ENCODE measurements around the gene SEM1.
"Not testable (repeated sequence)": the region's sequence is repeated elsewhere in the genome, so short reads cannot be mapped to it uniquely, and the experiment has no call there.

Gene SEM1

DNA sequence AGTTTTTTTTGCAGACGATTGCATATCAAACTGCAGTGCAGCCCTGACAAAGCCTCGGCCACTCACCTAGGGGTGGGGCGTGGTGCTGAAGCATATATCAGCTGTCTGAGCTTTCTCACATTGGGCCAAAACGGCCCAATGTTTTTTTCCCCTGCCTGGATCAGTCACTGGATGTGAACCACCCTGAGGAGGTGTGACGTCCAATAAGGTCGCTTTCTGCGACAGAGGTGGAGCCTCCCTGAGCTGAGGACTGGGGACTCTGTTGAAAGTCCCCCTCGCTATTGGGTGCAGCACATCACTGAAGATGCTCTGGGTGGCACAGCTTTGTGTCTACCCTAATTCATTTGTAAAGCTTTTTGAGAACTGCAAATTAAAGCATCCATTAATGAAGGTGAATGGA lies 60.9 kb downstream of the SEM1 start:
- TF ChIP-seq, protein P1, sequence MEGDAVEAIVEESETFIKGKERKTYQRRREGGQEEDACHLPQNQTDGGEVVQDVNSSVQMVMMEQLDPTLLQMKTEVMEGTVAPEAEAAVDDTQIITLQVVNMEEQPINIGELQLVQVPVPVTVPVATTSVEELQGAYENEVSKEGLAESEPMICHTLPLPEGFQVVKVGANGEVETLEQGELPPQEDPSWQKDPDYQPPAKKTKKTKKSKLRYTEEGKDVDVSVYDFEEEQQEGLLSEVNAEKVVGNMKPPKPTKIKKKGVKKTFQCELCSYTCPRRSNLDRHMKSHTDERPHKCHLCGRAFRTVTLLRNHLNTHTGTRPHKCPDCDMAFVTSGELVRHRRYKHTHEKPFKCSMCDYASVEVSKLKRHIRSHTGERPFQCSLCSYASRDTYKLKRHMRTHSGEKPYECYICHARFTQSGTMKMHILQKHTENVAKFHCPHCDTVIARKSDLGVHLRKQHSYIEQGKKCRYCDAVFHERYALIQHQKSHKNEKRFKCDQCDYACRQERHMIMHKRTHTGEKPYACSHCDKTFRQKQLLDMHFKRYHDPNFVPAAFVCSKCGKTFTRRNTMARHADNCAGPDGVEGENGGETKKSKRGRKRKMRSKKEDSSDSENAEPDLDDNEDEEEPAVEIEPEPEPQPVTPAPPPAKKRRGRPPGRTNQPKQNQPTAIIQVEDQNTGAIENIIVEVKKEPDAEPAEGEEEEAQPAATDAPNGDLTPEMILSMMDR (IDR thresholded peaks at IDR 0.05; ENCODE audit: low read depth, low read length), result no peak
- no peak for TF ChIP-seq MYC (IDR thresholded peaks at IDR 0.05; ENCODE audit: low read depth, low read length)
- TF ChIP-seq POLR2A (IDR thresholded peaks at IDR 0.05; ENCODE audit: extremely low read depth, insufficient read length), result no peak
- TF ChIP-seq MAX (IDR thresholded peaks at IDR 0.05; ENCODE audit: low read depth, low read length), result no peak
- DNase-seq (ENCODE audit: low read depth), result no peak
- H3K4me3 ChIP-seq (ENCODE audit: low read depth, low read length), result no peak overlapping the region

- no peak overlapping the region for H3K4me3 ChIP-seq (ENCODE audit: low read depth, low read length)
- TF ChIP-seq, protein P1 (IDR thresholded peaks at IDR 0.05; ENCODE audit: low read depth, low read length), result no peak
- no peak for TF ChIP-seq POLR2A (IDR thresholded peaks at IDR 0.05; ENCODE audit: extremely low read depth, insufficient read length)
- no peak for TF ChIP-seq MYC (IDR thresholded peaks at IDR 0.05; ENCODE audit: low read depth, low read length)
- TF ChIP-seq MAX (IDR thresholded peaks at IDR 0.05; ENCODE audit: low read depth, low read length), result no peak
- DNase-seq (ENCODE audit: low read depth), result no peak
Measured at GRCh38 chr7:96647733-96648132, 61.9 kb downstream of the SEM1 start.

DNA sequence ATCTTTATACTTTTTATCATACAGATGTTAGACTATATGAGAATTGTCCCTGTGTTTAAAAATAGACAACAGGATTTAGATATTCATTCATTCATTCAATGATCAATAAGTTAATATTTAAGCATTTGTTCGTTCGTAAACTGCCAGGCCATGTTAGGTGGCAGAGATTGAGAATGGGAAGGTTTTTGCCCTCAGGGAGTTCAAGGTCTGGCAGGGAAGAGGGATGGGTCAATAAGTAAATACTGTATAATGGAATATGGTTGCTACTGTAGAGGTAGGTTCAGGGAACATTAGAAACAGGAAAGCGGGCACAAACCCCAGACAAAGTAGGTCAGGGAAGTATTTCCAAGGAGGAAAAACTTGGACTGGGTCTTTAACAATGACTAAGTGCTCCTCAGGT lies 64.6 kb downstream of the SEM1 start:
- no peak for DNase-seq (ENCODE audit: low read depth)
- no peak overlapping the region for H3K4me3 ChIP-seq (ENCODE audit: low read depth, low read length)
- TF ChIP-seq MYC (IDR thresholded peaks at IDR 0.05; ENCODE audit: low read depth, low read length), result no peak
- no peak for TF ChIP-seq POLR2A (IDR thresholded peaks at IDR 0.05; ENCODE audit: extremely low read depth, insufficient read length)
- TF ChIP-seq, protein P1 (IDR thresholded peaks at IDR 0.05; ENCODE audit: low read depth, low read length), result no peak
- TF ChIP-seq MAX (IDR thresholded peaks at IDR 0.05; ENCODE audit: low read depth, low read length), result no peak

GRCh38 chr7:96643436-96643835 lies 66.2 kb downstream of the SEM1 start:
- not testable (repeated sequence) for DNase-seq (ENCODE audit: low read depth)

DNA sequence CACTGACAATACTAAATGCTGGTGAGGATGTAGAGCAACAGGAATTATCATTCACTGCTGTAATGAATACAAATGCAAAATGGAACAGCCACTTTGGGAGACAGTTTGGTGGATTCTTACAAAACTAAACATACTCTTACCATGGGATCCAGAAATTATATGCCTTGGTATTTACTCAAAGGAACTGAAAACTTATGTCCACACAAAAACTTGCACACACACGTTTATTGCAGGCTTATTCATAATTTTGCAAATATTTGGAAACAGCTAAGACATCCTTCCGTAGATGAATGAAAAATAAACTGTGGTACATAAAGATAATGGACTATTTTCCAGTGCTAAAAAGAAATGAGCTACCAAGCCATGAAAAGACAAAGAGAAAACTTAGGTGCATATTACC lies 69.6 kb downstream of the SEM1 start:
- no peak overlapping the region for H3K4me3 ChIP-seq (ENCODE audit: low read depth, low read length)
- no peak for DNase-seq (ENCODE audit: low read depth)
- no peak for TF ChIP-seq MAX (IDR thresholded peaks at IDR 0.05; ENCODE audit: low read depth, low read length)
- TF ChIP-seq POLR2A (IDR thresholded peaks at IDR 0.05; ENCODE audit: extremely low read depth, insufficient read length), result no peak
- TF ChIP-seq, protein P1 (IDR thresholded peaks at IDR 0.05; ENCODE audit: low read depth, low read length), result no peak
- TF ChIP-seq MYC (IDR thresholded peaks at IDR 0.05; ENCODE audit: low read depth, low read length), result no peak

More at GRCh38 chr7:96643436-96643835, 66.2 kb downstream of the SEM1 start:
- not testable (repeated sequence) for H3K4me3 ChIP-seq (ENCODE audit: low read depth, low read length)
